A673 (cell line): ENCODE measurements around the gene XAF1. TPM values are rescaled to one million over a fixed set of nuclear protein-coding genes. Genes with fewer than 3 reads are reported as not detected.

Source experiments
- BruUV-seq: library from RNA; stranded (reverse); fragments of 400-500 nt; replicated peaks from 2 replicates; lab custom pipeline; 2021; lab: Mats Ljungman, UMichigan
- CTCF ChIA-PET: fragments of 300-600 bp; sonication (Branson Sonifier 250); formaldehyde crosslinking; loops from one replicate; lab custom pipeline; 2022; ENCODE audit warnings: antibody characterized with exemption; lab: Charles Lee
- POLR2A ChIA-PET: fragments of 300-600 bp; sonication (Branson Sonifier 250); formaldehyde crosslinking; loops from one replicate; lab custom pipeline; 2022; ENCODE audit warnings: antibody characterized with exemption; ENCODE audit not compliant: low non-redundant PET; lab: Charles Lee
- DNase-seq: peaks from one replicate; pipeline ENCODE4 v3.0.0-alpha.2; 2015; ENCODE audit warnings: low spot score
- H3K27ac ChIP-seq: fragments of 200-600 bp; sonication (generic); 2 replicates; pipeline ENCODE4 v1.5.1; 2016; ENCODE audit warnings: mixed run types, low read depth, mild to moderate bottlenecking, mixed read lengths, antibody characterized with exemption, low read length; ENCODE audit not compliant: poor library complexity, severe bottlenecking
- H3K27me3 ChIP-seq: fragments of 200-600 bp; sonication (generic); replicated peaks from 2 replicates; pipeline ENCODE4 v1.6.1; 2017; ENCODE audit warnings: mixed run types, low read depth, mild to moderate bottlenecking, mixed read lengths, antibody characterized with exemption, low read length; ENCODE audit not compliant: insufficient read depth, poor library complexity
- H3K36me3 ChIP-seq: fragments of 200-600 bp; sonication (generic); 2 replicates; pipeline ENCODE4 v1.6.1; 2016; ENCODE audit warnings: mixed run types, mild to moderate bottlenecking, mixed read lengths, antibody characterized with exemption, low read length; ENCODE audit not compliant: insufficient read depth, poor library complexity, severe bottlenecking
- H3K4me1 ChIP-seq: fragments of 200-600 bp; sonication (generic); 2 replicates; pipeline ENCODE4 v1.6.1; 2017; ENCODE audit warnings: mixed run types, mild to moderate bottlenecking, mixed read lengths, antibody characterized with exemption, low read length; ENCODE audit not compliant: insufficient read depth, poor library complexity, severe bottlenecking
- H3K4me3 ChIP-seq: fragments of 200-600 bp; sonication (generic); 2 replicates; pipeline ENCODE4 v1.5.1; 2016; ENCODE audit warnings: low read depth, mixed run types, mild to moderate bottlenecking, mixed read lengths, low read length; ENCODE audit not compliant: poor library complexity, severe bottlenecking
- H3K9me3 ChIP-seq: fragments of 200-600 bp; sonication (generic); 2 replicates; pipeline ENCODE4 v1.6.1; 2016; ENCODE audit warnings: mixed run types, low read depth, mild to moderate bottlenecking, mixed read lengths, antibody characterized with exemption, low read length; ENCODE audit not compliant: poor library complexity, severe bottlenecking
- CTCF ChIP-seq: fragments of 300-800, 200-600 bp; sonication (generic); conservative IDR thresholded peaks from 2 replicates; pipeline ENCODE4 v1.5.1; 2017; ENCODE audit warnings: low read depth, mild to moderate bottlenecking, antibody characterized with exemption, low read length, moderate library complexity, mixed read lengths
- EZH2 ChIP-seq: fragments of 200-600 bp; sonication (generic); IDR thresholded peaks from 2 replicates; pipeline ENCODE4 v1.6.1; 2017; ENCODE audit warnings: borderline replicate concordance, low read depth, mild to moderate bottlenecking, mixed read lengths, antibody characterized with exemption, low read length; ENCODE audit not compliant: poor library complexity, severe bottlenecking
- intact Hi-C: fragments of 100-400 bp; cut with micrococcal nuclease; formaldehyde crosslinking; loops from one replicate; pipeline ENCODE4 v1.10.0; 2022; ENCODE audit not compliant: unreplicated experiment
- total RNA-seq: library from RNA; stranded (reverse); gene quantifications from 2 replicates; pipeline ENCODE4 v1.2.3, GENCODE V29; 2021

Gene XAF1
- total RNA-seq, 1 experiment from 2014 or later, result not detected

DNA sequence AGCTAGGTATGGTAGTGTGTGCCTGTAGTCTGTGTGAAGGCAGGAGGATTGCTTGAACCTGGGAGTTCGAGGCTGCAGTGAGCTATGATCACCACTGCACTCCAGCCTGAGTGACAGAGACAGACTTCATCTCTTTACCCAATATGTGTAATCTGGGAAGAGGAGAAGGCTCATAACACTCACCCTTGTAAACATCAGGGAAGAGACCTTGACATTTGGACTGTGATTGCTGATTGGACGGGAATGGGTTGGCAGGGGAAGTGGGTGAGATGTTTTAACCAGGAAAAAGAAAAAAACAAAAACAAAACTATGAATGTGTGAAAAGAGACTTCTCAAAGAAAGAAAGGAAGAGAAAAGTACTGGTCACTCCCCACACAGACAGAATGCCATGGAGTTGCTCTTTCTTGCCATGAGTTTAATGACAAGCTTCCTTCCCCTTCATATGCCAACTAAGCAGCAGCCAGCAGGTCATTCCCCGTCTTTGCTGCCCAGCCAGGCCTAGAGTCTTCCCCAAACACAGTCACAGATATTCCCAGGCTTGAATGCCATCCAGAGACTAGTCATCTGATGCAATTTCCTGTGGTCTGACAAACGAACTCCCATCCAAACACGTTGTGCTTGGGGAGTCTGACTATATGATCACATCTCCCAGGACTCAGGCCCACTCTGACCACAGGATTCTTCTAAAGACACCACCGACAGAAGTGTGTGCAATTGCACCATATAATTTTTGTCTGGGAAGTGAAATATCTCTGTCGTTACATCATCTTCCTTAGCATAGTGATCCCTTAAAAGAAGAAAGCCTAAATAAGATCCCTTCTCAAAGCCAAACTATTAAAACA, 3.6 kb upstream of the XAF1 start:
- ChIA-PET CTCF (no interaction called here), POLR2A (no interaction called here)
- peak; percentile 30 for DNase-seq
- peaks cover 16% of the 10 kb centered on the region for H3K4me1 ChIP-seq
- intact Hi-C loops, result no loop called here
- no peaks in the 10 kb centered on the region for H3K36me3 ChIP-seq
- BruUV-seq, result no TSS peak
- H3K27me3 ChIP-seq, result peaks cover 7% of the 10 kb centered on the region
- H3K27ac ChIP-seq, result peak overlapping the region; percentile 57
- no peaks in the 10 kb centered on the region for H3K9me3 ChIP-seq
- TF ChIP-seq CTCF (no peak), EZH2 (no peak)
- H3K4me3 ChIP-seq, result no peak overlapping the region

DNA sequence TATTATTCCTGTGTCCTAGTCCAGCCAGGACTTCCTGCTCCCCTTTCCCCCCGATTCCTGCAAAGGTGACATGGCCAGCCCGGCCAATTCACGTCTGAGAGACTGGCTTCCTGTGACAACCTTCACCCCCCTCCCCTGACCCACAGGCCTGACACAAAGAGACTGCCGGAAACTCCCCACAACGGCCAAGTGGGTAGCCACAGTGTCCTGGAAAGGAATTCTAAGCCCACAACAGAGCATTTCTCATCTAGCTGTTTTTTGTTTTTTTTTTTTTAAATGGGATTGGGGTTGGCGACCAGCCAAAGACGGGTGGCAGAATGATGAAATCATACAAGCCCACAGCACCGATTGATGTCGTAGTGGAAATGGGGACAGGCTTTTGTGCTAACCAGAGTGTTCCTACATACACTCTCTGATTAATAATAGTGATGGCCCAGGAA, 2.8 kb upstream of the XAF1 start:
- Histone ChIP-seq H3K4me3 (no peak overlapping the region), H3K4me1 (peaks cover 16% of the 10 kb centered on the region), H3K36me3 (no peaks in the 10 kb centered on the region), H3K9me3 (no peaks in the 10 kb centered on the region), H3K27me3 (peaks cover 5% of the 10 kb centered on the region), H3K27ac (peak overlapping the region; percentile 57)
- ChIA-PET CTCF (no interaction called here), POLR2A (no interaction called here)
- no TSS peak for BruUV-seq
- DNase-seq, result peak; percentile 45
- TF ChIP-seq CTCF (no peak), EZH2 (no peak)
- intact Hi-C loops, result no loop called here

GRCh38 chr17:6753546-6753945, 2.3 kb upstream of the XAF1 start:
- no peak overlapping the region for H3K4me3 ChIP-seq
- H3K9me3 ChIP-seq, result no peaks in the 10 kb centered on the region
- intact Hi-C loops, result no loop called here
- peaks cover 16% of the 10 kb centered on the region for H3K4me1 ChIP-seq
- H3K27me3 ChIP-seq, result no peaks in the 10 kb centered on the region
- no TSS peak for BruUV-seq
- no peak for DNase-seq
- peak overlapping the region; percentile 57 for H3K27ac ChIP-seq
- POLR2A ChIA-PET, result no interaction called here
- no peaks in the 10 kb centered on the region for H3K36me3 ChIP-seq
- no peak for TF ChIP-seq EZH2
- no peak for TF ChIP-seq CTCF
- CTCF ChIA-PET, result no interaction called here
